ENCODE data around the gene G3BP1. TPM values are rescaled to one million over a fixed set of nuclear protein-coding genes. Genes with fewer than 3 reads are reported as not detected.
"Not testable (repeated sequence)": the region's sequence is repeated elsewhere in the genome, so short reads cannot be mapped to it uniquely, and the experiment has no call there.

The G3BP1 gene
- total RNA-seq, 4 donors from 2014 or later: 73.3 to 102 (median 89.1) TPM

- WGBS, 2 donors (ENCODE audit: low coverage in 1 of 2): 0% methylated on average over 3 of the region's 3 CpGs
- Histone ChIP-seq H3K4me3 (peak overlapping the region; percentile 81 to 87), H3K4me1 (peaks cover 6 to 76% (median 33%) of the 10 kb centered on the region in 3 donors), H3K9me3 (no peaks in the 10 kb centered on the region), H3K27ac (peak overlapping the region; percentile 14 to 96 (median 94)), H3K27me3 (no peaks in the 10 kb centered on the region), H3K36me3 (no peaks in the 10 kb centered on the region)
- TF ChIP-seq CTCF (IDR thresholded peaks at IDR 0.05): no peak
- no peak for TF ChIP-seq POLR2AphosphoS5 (IDR thresholded peaks at IDR 0.05)
- no peak for TF ChIP-seq EP300 (IDR thresholded peaks at IDR 0.05)
- TF ChIP-seq POLR2A (IDR thresholded peaks at IDR 0.05): no peak
- no peak for ATAC-seq
Measured at GRCh38 chr5:151773951-151774350, 2.2 kb downstream of the G3BP1 start.

- H3K4me3 ChIP-seq: no peak overlapping the region
- H3K27ac ChIP-seq: peak overlapping the region in 2 of 4 donors; percentile 34 to 96
- no peaks in the 10 kb centered on the region for H3K27me3 ChIP-seq
- H3K4me1 ChIP-seq: peaks cover 6 to 80% (median 34%) of the 10 kb centered on the region in 3 donors
- TF ChIP-seq EP300 (IDR thresholded peaks at IDR 0.05) (no peak), POLR2A (IDR thresholded peaks at IDR 0.05) (no peak), POLR2AphosphoS5 (IDR thresholded peaks at IDR 0.05) (no peak), CTCF (IDR thresholded peaks at IDR 0.05) (no peak)
- no peaks in the 10 kb centered on the region for H3K36me3 ChIP-seq
- WGBS, 2 donors (ENCODE audit: low coverage in 1 of 2): 29 to 32% methylated on average over 3 of the region's 3 CpGs
- no peaks in the 10 kb centered on the region for H3K9me3 ChIP-seq
- no peak for ATAC-seq
Measured at GRCh38 chr5:151775025-151775606, 3.4 kb downstream of the G3BP1 start.

GRCh38 chr5:151779531-151780125 lies 7.9 kb downstream of the G3BP1 start:
- no peaks in the 10 kb centered on the region for H3K9me3 ChIP-seq
- H3K4me3 ChIP-seq: no peak overlapping the region
- H3K36me3 ChIP-seq: no peaks in the 10 kb centered on the region
- H3K27me3 ChIP-seq: no peaks in the 10 kb centered on the region
- H3K4me1 ChIP-seq: peaks cover 6 to 99% (median 40%) of the 10 kb centered on the region in 3 donors
- no peak overlapping the region for H3K27ac ChIP-seq
- WGBS, 2 donors (ENCODE audit: low coverage in 1 of 2): 66 to 80% methylated on average over 3 of the region's 3 CpGs
- ATAC-seq: no peak
- TF ChIP-seq POLR2A (IDR thresholded peaks at IDR 0.05) (no peak), EP300 (IDR thresholded peaks at IDR 0.05) (no peak), POLR2AphosphoS5 (IDR thresholded peaks at IDR 0.05) (no peak), CTCF (IDR thresholded peaks at IDR 0.05) (no peak)

- no peaks in the 10 kb centered on the region for H3K27me3 ChIP-seq
- H3K4me3 ChIP-seq: no peak overlapping the region
- TF ChIP-seq EP300 (IDR thresholded peaks at IDR 0.05) (no peak), POLR2AphosphoS5 (IDR thresholded peaks at IDR 0.05) (no peak), CTCF (IDR thresholded peaks at IDR 0.05) (no peak), POLR2A (IDR thresholded peaks at IDR 0.05) (no peak)
- no peaks in the 10 kb centered on the region for H3K9me3 ChIP-seq
- H3K36me3 ChIP-seq: no peaks in the 10 kb centered on the region
- no peak overlapping the region for H3K27ac ChIP-seq
- 91% methylated on average over 7 to 11 of the region's 11 CpGs for whole genome bisulfite sequencing, 2 donors (ENCODE audit: low coverage in 1 of 2)
- H3K4me1 ChIP-seq: peaks cover 6 to 99% (median 32%) of the 10 kb centered on the region in 3 donors
- ATAC-seq: no peak
Measured at GRCh38 chr5:151780348-151780747, 8.6 kb downstream of the G3BP1 start.

GRCh38 chr5:151781201-151781600 lies 9.4 kb downstream of the G3BP1 start:
- peaks cover 6 to 98% (median 29%) of the 10 kb centered on the region in 3 donors for H3K4me1 ChIP-seq
- H3K36me3 ChIP-seq: no peaks in the 10 kb centered on the region
- TF ChIP-seq CTCF (IDR thresholded peaks at IDR 0.05): no peak
- TF ChIP-seq POLR2AphosphoS5 (IDR thresholded peaks at IDR 0.05): no peak
- TF ChIP-seq EP300 (IDR thresholded peaks at IDR 0.05): no peak
- no peak for TF ChIP-seq POLR2A (IDR thresholded peaks at IDR 0.05)
- no peak for ATAC-seq
- H3K27me3 ChIP-seq: no peaks in the 10 kb centered on the region
- no peaks in the 10 kb centered on the region for H3K9me3 ChIP-seq
- WGBS, 2 donors (ENCODE audit: low coverage in 1 of 2): 45 to 56% methylated on average over 1 of the region's 1 CpG
- no peak overlapping the region for H3K4me3 ChIP-seq
- H3K27ac ChIP-seq: no peak overlapping the region

GRCh38 chr5:151783664-151784063 lies 11.9 kb downstream of the G3BP1 start:
- ATAC-seq, H3K9me3 ChIP-seq, H3K27me3 ChIP-seq, H3K27ac ChIP-seq, H3K4me3 ChIP-seq: not testable (repeated sequence)
- Histone ChIP-seq H3K36me3 (peaks cover 0 to 19% of the 10 kb centered on the region in 2 donors), H3K4me1 (peaks cover 0 to 79% (median 17%) of the 10 kb centered on the region in 3 donors)
- 95 to 97% methylated on average over 10 to 16 of the region's 16 CpGs for WGBS, 2 donors (ENCODE audit: low coverage in 1 of 2)

All from gastroesophageal sphincter (tissue), 4 donors.